A673 (cell line): ENCODE results near the gene ARNT2. TPM values are rescaled to one million over a fixed set of nuclear protein-coding genes. Genes with fewer than 3 reads are reported as not detected.

ENCODE experiments used
- BruUV-seq: library from RNA; stranded (reverse); fragments of 400-500 nt; replicated peaks from 2 replicates; lab custom pipeline; 2021; lab: Mats Ljungman, UMichigan
- CTCF ChIA-PET: fragments of 300-600 bp; sonication (Branson Sonifier 250); formaldehyde crosslinking; loops from one replicate; lab custom pipeline; 2022; ENCODE audit warnings: antibody characterized with exemption; lab: Charles Lee
- POLR2A ChIA-PET: fragments of 300-600 bp; sonication (Branson Sonifier 250); formaldehyde crosslinking; loops from one replicate; lab custom pipeline; 2022; ENCODE audit warnings: antibody characterized with exemption; ENCODE audit not compliant: low non-redundant PET; lab: Charles Lee
- DNase-seq: peaks from one replicate; pipeline ENCODE4 v3.0.0-alpha.2; 2015; ENCODE audit warnings: low spot score
- H3K27ac ChIP-seq: fragments of 200-600 bp; sonication (generic); 2 replicates; pipeline ENCODE4 v1.5.1; 2016; ENCODE audit warnings: mixed run types, low read depth, mild to moderate bottlenecking, mixed read lengths, antibody characterized with exemption, low read length; ENCODE audit not compliant: poor library complexity, severe bottlenecking
- H3K27me3 ChIP-seq: fragments of 200-600 bp; sonication (generic); replicated peaks from 2 replicates; pipeline ENCODE4 v1.6.1; 2017; ENCODE audit warnings: mixed run types, low read depth, mild to moderate bottlenecking, mixed read lengths, antibody characterized with exemption, low read length; ENCODE audit not compliant: insufficient read depth, poor library complexity
- H3K36me3 ChIP-seq: fragments of 200-600 bp; sonication (generic); 2 replicates; pipeline ENCODE4 v1.6.1; 2016; ENCODE audit warnings: mixed run types, mild to moderate bottlenecking, mixed read lengths, antibody characterized with exemption, low read length; ENCODE audit not compliant: insufficient read depth, poor library complexity, severe bottlenecking
- H3K4me1 ChIP-seq: fragments of 200-600 bp; sonication (generic); 2 replicates; pipeline ENCODE4 v1.6.1; 2017; ENCODE audit warnings: mixed run types, mild to moderate bottlenecking, mixed read lengths, antibody characterized with exemption, low read length; ENCODE audit not compliant: insufficient read depth, poor library complexity, severe bottlenecking
- H3K4me3 ChIP-seq: fragments of 200-600 bp; sonication (generic); 2 replicates; pipeline ENCODE4 v1.5.1; 2016; ENCODE audit warnings: low read depth, mixed run types, mild to moderate bottlenecking, mixed read lengths, low read length; ENCODE audit not compliant: poor library complexity, severe bottlenecking
- H3K9me3 ChIP-seq: fragments of 200-600 bp; sonication (generic); 2 replicates; pipeline ENCODE4 v1.6.1; 2016; ENCODE audit warnings: mixed run types, low read depth, mild to moderate bottlenecking, mixed read lengths, antibody characterized with exemption, low read length; ENCODE audit not compliant: poor library complexity, severe bottlenecking
- CTCF ChIP-seq: fragments of 300-800, 200-600 bp; sonication (generic); conservative IDR thresholded peaks from 2 replicates; pipeline ENCODE4 v1.5.1; 2017; ENCODE audit warnings: low read depth, mild to moderate bottlenecking, antibody characterized with exemption, low read length, moderate library complexity, mixed read lengths
- EZH2 ChIP-seq: fragments of 200-600 bp; sonication (generic); IDR thresholded peaks from 2 replicates; pipeline ENCODE4 v1.6.1; 2017; ENCODE audit warnings: borderline replicate concordance, low read depth, mild to moderate bottlenecking, mixed read lengths, antibody characterized with exemption, low read length; ENCODE audit not compliant: poor library complexity, severe bottlenecking
- intact Hi-C: fragments of 100-400 bp; cut with micrococcal nuclease; formaldehyde crosslinking; loops from one replicate; pipeline ENCODE4 v1.10.0; 2022; ENCODE audit not compliant: unreplicated experiment
- total RNA-seq: library from RNA; stranded (reverse); gene quantifications from 2 replicates; pipeline ENCODE4 v1.2.3, GENCODE V29; 2021

Gene ARNT2
- total RNA-seq, 1 experiment from 2014 or later: 2.1 TPM

- POLR2A ChIA-PET: no interaction called here
- intact Hi-C loops: no loop called here
- Histone ChIP-seq H3K9me3 (no peaks in the 10 kb centered on the region), H3K27ac (no peak overlapping the region), H3K27me3 (no peaks in the 10 kb centered on the region), H3K4me1 (no peaks in the 10 kb centered on the region), H3K4me3 (no peak overlapping the region), H3K36me3 (no peaks in the 10 kb centered on the region)
- no peak for DNase-seq
- CTCF ChIA-PET: interaction anchor here (0.9 kb wide), 1 partner anchor 214 kb away, joined by 3 read pairs; no protein-coding TSS in a partner anchor
- no TSS peak for BruUV-seq
- TF ChIP-seq EZH2: no peak
- no peak for TF ChIP-seq CTCF
These were observed 158.7 kb downstream of the ARNT2 start for GRCh38 chr15:80562846-80563245.

GRCh38 chr15:80563372-80563997 is 159.3 kb downstream of the ARNT2 start:
- Histone ChIP-seq H3K36me3 (no peaks in the 10 kb centered on the region), H3K27ac (no peak overlapping the region), H3K4me1 (no peaks in the 10 kb centered on the region), H3K27me3 (no peaks in the 10 kb centered on the region), H3K9me3 (no peaks in the 10 kb centered on the region), H3K4me3 (no peak overlapping the region)
- DNase-seq: no peak
- ChIA-PET POLR2A (no interaction called here), CTCF (interaction anchor here (0.9 kb wide), 1 partner anchor 213 kb away, joined by 3 read pairs; no protein-coding TSS in a partner anchor)
- intact Hi-C loops: no loop called here
- no TSS peak for BruUV-seq
- TF ChIP-seq CTCF (no peak), EZH2 (no peak)

GRCh38 chr15:80564056-80564455 is 159.9 kb downstream of the ARNT2 start:
- Histone ChIP-seq H3K4me3 (no peak overlapping the region), H3K36me3 (no peaks in the 10 kb centered on the region), H3K27ac (no peak overlapping the region), H3K4me1 (no peaks in the 10 kb centered on the region), H3K9me3 (no peaks in the 10 kb centered on the region), H3K27me3 (no peaks in the 10 kb centered on the region)
- TF ChIP-seq EZH2: no peak
- no peak for TF ChIP-seq CTCF
- intact Hi-C loops: no loop called here
- CTCF ChIA-PET: no interaction called here
- no TSS peak for BruUV-seq
- POLR2A ChIA-PET: no interaction called here
- DNase-seq: no peak
